Inflammatory macrophage treated with lipopolysaccharide for 4 hours (primary cell): Measurements from ENCODE around the gene NEK9.
A peak's percentile ranks its signal among the peaks of the same experiment; 100 is the strongest.
"Not testable (repeated sequence)": the region's sequence is repeated elsewhere in the genome, so short reads cannot be mapped to it uniquely, and the experiment has no call there.

Experiments used
- DNase-seq: peaks from one replicate; pipeline ENCODE4 v3.0.0-alpha.2; 2020

The NEK9 gene

GRCh38 chr14:75126679-75127473, at the start of gene NEK9:
NEK9 (minus strand) TSS chr14:75127048; CDS start chr14:75126921, 127 bp downstream.
- peak; percentile 88 for DNase-seq

GRCh38 chr14:75176142-75176820, 49.4 kb upstream of the NEK9 start, which contains the start of gene TMED10:
TMED10 (minus strand) TSS chr14:75176612; CDS start chr14:75176579, 33 bp downstream.
- peak; percentile 90 for DNase-seq

- DNase-seq: no peak
These were observed 48.9 kb upstream of the NEK9 start for GRCh38 chr14:75175677-75176141.

GRCh38 chr14:75174066-75174465, 47.2 kb upstream of the NEK9 start:
- DNase-seq: no peak

GRCh38 chr14:75170772-75171171, 43.9 kb upstream of the NEK9 start:
- peak; percentile 81 for DNase-seq

- no peak for DNase-seq
These were observed 41.9 kb upstream of the NEK9 start for GRCh38 chr14:75168586-75169335.

GRCh38 chr14:75167325-75167724, 40.5 kb upstream of the NEK9 start:
- DNase-seq: peak; percentile 36

- no peak for DNase-seq
These were observed 38.9 kb upstream of the NEK9 start for GRCh38 chr14:75165586-75166391.

GRCh38 chr14:75164809-75165208, 38.0 kb upstream of the NEK9 start:
- DNase-seq: no peak

- no peak for DNase-seq
These were observed 36.8 kb upstream of the NEK9 start for GRCh38 chr14:75163677-75164076.

- no peak for DNase-seq
These were observed 35.8 kb upstream of the NEK9 start for GRCh38 chr14:75162631-75163030.

- DNase-seq: peak; percentile 41
These were observed 32.2 kb upstream of the NEK9 start for GRCh38 chr14:75158843-75159614.

- no peak for DNase-seq
These were observed 30.1 kb upstream of the NEK9 start for GRCh38 chr14:75156901-75157300.

GRCh38 chr14:75156111-75156510, 29.3 kb upstream of the NEK9 start:
- no peak for DNase-seq

- DNase-seq: no peak
These were observed 28.3 kb upstream of the NEK9 start for GRCh38 chr14:75155169-75155568.

GRCh38 chr14:75153295-75153694, 26.4 kb upstream of the NEK9 start:
- DNase-seq: no peak

- peak; percentile 36 for DNase-seq
These were observed 25.0 kb upstream of the NEK9 start for GRCh38 chr14:75151851-75152250.

- not testable (repeated sequence) for DNase-seq
These were observed 23.8 kb upstream of the NEK9 start for GRCh38 chr14:75150637-75151036.

GRCh38 chr14:75150150-75150549, 23.3 kb upstream of the NEK9 start:
- DNase-seq: peak; percentile 38

GRCh38 chr14:75147423-75148071, 20.7 kb upstream of the NEK9 start:
- peak; percentile 76 for DNase-seq

- DNase-seq: peak; percentile 93
These were observed 18.1 kb upstream of the NEK9 start for GRCh38 chr14:75144944-75145343.
